Gastrocnemius medialis (tissue), 4 donors: ENCODE measurements around the gene ZNF319.

Source experiments
- CTCF ChIP-seq, 5 experiments: fragments of 450-650 bp in 3 of 5; fragments of 200-600 bp in 2 of 5; sonication (generic) in 2 of 5; IDR thresholded peaks in 4 of 5; conservative IDR thresholded peaks in 1 of 5; 1 replicate in 4 of 5; 2 replicates in 1 of 5; pipeline ENCODE4 v1.5.1; 2016 to 2019; ENCODE audit warnings: antibody characterized with exemption in 5 of 5, mild to moderate bottlenecking in 3 of 5, moderate library complexity in 3 of 5
- POLR2A ChIP-seq, 2 donors: fragments of 450-650 bp; IDR thresholded peaks; one replicate each; pipeline ENCODE4 v1.6.1; 2017; ENCODE audit warnings: antibody characterized with exemption in 2 of 2, mild to moderate bottlenecking in 2 of 2, moderate library complexity in 2 of 2

GRCh38 chr16:57997176-57997527 lies 3.3 kb downstream of the ZNF319 start:
- TF ChIP-seq CTCF (IDR thresholded peaks at IDR 0.05 in 4 of 5, conservative IDR thresholded peaks at IDR 0.05 in 1 of 5) (no peak), POLR2A (IDR thresholded peaks at IDR 0.05) (no peak)
